ENCODE results near the gene MAJIN. TPM values are rescaled to one million over a fixed set of nuclear protein-coding genes. Genes with fewer than 3 reads are reported as not detected.

MAJIN gene
- total and polyA plus RNA-seq, 9 of the 15 experiments (the other 6 are each of a cell fraction or from before 2014, with no cell fraction given), result 0.17 to 0.83 (median 0.24) TPM; not detected in 2

DNA sequence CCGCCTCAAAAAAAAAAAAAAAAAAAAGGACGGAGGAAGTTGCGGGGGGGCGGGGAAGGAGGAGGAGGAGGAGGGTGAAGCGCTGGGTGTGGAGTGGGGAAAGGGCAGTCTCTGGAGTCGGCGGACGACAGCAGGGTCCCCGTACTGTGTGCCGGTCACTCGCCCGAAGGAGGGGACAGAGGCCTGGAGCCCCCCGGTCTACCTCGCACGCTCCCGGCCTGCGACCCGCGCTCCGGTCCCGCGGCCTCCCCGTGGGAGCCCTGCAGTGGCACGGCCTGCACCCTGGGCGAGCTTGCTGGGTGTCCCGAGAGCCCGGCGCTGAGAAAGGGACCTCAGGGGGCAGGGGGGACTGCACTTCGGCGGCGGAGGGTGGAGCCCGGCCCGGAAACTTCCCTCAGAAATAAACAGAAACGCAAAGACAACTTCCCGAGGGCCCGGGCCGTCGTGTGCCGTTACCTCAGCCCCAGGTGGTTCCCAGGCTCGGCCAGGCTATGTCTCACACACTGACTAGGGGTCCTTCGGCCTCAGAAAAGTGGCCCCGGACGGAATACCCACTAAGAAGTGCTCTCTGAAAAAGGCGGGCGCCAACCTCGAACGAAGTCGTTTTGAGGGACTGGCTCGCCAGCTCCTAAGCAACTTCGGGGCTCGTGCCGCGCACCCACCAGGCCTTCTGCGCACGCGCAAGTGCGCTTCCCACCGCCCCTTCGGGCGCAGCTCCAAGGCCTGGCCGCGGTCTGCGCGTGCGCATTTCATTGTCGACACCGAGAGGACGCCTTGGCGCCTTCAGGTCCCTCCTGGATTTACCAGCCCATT is at the start of gene MAJIN (continued):
- TF ChIP-seq, protein P1, sequence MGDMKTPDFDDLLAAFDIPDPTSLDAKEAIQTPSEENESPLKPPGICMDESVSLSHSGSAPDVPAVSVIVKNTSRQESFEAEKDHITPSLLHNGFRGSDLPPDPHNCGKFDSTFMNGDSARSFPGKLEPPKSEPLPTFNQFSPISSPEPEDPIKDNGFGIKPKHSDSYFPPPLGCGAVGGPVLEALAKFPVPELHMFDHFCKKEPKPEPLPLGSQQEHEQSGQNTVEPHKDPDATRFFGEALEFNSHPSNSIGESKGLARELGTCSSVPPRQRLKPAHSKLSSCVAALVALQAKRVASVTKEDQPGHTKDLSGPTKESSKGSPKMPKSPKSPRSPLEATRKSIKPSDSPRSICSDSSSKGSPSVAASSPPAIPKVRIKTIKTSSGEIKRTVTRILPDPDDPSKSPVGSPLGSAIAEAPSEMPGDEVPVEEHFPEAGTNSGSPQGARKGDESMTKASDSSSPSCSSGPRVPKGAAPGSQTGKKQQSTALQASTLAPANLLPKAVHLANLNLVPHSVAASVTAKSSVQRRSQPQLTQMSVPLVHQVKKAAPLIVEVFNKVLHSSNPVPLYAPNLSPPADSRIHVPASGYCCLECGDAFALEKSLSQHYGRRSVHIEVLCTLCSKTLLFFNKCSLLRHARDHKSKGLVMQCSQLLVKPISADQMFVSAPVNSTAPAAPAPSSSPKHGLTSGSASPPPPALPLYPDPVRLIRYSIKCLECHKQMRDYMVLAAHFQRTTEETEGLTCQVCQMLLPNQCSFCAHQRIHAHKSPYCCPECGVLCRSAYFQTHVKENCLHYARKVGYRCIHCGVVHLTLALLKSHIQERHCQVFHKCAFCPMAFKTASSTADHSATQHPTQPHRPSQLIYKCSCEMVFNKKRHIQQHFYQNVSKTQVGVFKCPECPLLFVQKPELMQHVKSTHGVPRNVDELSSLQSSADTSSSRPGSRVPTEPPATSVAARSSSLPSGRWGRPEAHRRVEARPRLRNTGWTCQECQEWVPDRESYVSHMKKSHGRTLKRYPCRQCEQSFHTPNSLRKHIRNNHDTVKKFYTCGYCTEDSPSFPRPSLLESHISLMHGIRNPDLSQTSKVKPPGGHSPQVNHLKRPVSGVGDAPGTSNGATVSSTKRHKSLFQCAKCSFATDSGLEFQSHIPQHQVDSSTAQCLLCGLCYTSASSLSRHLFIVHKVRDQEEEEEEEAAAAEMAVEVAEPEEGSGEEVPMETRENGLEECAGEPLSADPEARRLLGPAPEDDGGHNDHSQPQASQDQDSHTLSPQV (IDR thresholded peaks at IDR 0.05), result peak; percentile 94
- TF ChIP-seq KDM4B (IDR thresholded peaks at IDR 0.05; ENCODE audit: borderline replicate concordance in 2 of 2, low read depth in 1 of 2), result no peak
- TF ChIP-seq RBFOX2 (IDR thresholded peaks at IDR 0.05; ENCODE audit: low read depth, low read length), result peak; percentile 76
- TF ChIP-seq BHLHE40 (IDR thresholded peaks at IDR 0.05; ENCODE audit: low read length), result peak; percentile 78
- TF ChIP-seq PCBP1 (IDR thresholded peaks at IDR 0.05; ENCODE audit: low read depth, low read length, poor library complexity, severe bottlenecking), result peak; percentile 74
- no peak for TF ChIP-seq ZNF764 (CRISPR knock-in tag; IDR thresholded peaks at IDR 0.05; ENCODE audit: low read depth)
- TF ChIP-seq, protein P2, sequence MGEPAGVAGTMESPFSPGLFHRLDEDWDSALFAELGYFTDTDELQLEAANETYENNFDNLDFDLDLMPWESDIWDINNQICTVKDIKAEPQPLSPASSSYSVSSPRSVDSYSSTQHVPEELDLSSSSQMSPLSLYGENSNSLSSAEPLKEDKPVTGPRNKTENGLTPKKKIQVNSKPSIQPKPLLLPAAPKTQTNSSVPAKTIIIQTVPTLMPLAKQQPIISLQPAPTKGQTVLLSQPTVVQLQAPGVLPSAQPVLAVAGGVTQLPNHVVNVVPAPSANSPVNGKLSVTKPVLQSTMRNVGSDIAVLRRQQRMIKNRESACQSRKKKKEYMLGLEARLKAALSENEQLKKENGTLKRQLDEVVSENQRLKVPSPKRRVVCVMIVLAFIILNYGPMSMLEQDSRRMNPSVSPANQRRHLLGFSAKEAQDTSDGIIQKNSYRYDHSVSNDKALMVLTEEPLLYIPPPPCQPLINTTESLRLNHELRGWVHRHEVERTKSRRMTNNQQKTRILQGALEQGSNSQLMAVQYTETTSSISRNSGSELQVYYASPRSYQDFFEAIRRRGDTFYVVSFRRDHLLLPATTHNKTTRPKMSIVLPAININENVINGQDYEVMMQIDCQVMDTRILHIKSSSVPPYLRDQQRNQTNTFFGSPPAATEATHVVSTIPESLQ (CRISPR knock-in tag; IDR thresholded peaks at IDR 0.05), result peak; percentile 96; the same call in 1 of the 2 replicates
- TF ChIP-seq MYNN (IDR thresholded peaks at IDR 0.05), result no peak
- no peak for TF ChIP-seq MYNN (CRISPR knock-in tag; IDR thresholded peaks at IDR 0.05)
- no peak for TF ChIP-seq ZNF311 (CRISPR knock-in tag; IDR thresholded peaks at IDR 0.05)
- no peak for TF ChIP-seq PTRF (tag; IDR thresholded peaks at IDR 0.05)
- TF ChIP-seq PHF8 (IDR thresholded peaks at IDR 0.05; ENCODE audit: borderline replicate concordance, low read length), result peak; percentile 34; the same call in 1 of the 2 replicates
- no peak for TF ChIP-seq CREB1 (IDR thresholded peaks at IDR 0.05)
- TF ChIP-seq CREB1 (CRISPR knock-in tag; IDR thresholded peaks at IDR 0.05), result no peak
- no peak for TF ChIP-seq TOE1 (IDR thresholded peaks at IDR 0.05; ENCODE audit: borderline replicate concordance)
- TF ChIP-seq TOE1 (CRISPR knock-in tag; IDR thresholded peaks at IDR 0.05; ENCODE audit: borderline replicate concordance, low read depth), result no peak
- TF ChIP-seq TEAD1 (CRISPR knock-in tag; IDR thresholded peaks at IDR 0.05), result peak in 1 of 2 experiments; percentile 69; a peak in 1 of 4 replicates
- no peak for TF ChIP-seq SNIP1 (IDR thresholded peaks at IDR 0.05; ENCODE audit: low read depth)
- peak; percentile 50 for TF ChIP-seq ZFX (CRISPR knock-in tag; IDR thresholded peaks at IDR 0.05)
- TF ChIP-seq FOXK1 (CRISPR knock-in tag; IDR thresholded peaks at IDR 0.05; ENCODE audit: borderline replicate concordance), result 0 out of 2 replicates have a peak, but pooled peaks have one; percentile 48
- TF ChIP-seq STAG1 (CRISPR knock-in tag; IDR thresholded peaks at IDR 0.05; ENCODE audit: borderline replicate concordance), result no peak

Data from K562 (cell line).